ENCODE measurements around the gene SPESP1.

The SPESP1 gene

GRCh38 chr15:68981941-68982340, 51.6 kb downstream of the SPESP1 start:
- no peak overlapping the region for H3K4me3 ChIP-seq (ENCODE audit: low read length)
- H3K9me3 ChIP-seq (ENCODE audit: control insufficient read depth, insufficient read depth, low read length) = no peaks in the 10 kb centered on the region
- H3K27ac ChIP-seq (ENCODE audit: low read length) = no peak overlapping the region
- no peaks in the 10 kb centered on the region for H3K36me3 ChIP-seq (ENCODE audit: control insufficient read depth, insufficient read depth, low read length)
- no peak for DNase-seq (ENCODE audit: low read depth, low spot score)
- H3K27me3 ChIP-seq (ENCODE audit: control insufficient read depth, insufficient read depth, low read length) = no peaks in the 10 kb centered on the region
- no CpG with 5 or more reads among the region's 4 CpGs for WGBS (ENCODE audit: insufficient coverage, insufficient read length)
- H3K4me1 ChIP-seq (ENCODE audit: control insufficient read depth, insufficient read depth, low read length) = no peaks in the 10 kb centered on the region

DNA sequence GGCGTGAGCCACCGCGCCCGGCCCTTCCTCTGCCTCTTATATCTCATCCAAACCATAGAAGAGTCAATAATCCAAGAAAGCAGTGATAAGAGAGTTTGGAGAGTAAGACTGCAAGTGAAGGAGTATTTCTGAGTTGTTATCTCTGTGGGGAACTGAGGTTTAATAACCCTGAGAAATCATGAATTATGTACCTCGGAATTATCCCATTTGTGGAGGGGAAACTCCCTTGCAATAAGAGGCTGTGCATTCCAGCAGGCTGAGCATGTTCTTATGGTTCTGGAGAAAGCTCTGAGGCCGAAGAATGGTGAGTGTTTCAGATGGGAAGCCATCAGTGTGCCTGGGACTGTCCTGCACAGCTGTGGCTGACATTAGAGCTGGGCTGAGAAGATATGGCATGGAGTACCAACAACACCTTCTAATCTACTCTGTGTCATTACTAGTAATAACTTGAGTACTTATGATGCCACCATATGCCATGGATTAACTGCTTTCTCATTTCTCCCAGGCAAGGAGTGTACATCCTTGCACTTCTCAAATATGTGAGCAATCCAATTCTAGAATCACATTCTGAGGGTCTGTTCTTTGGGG, 52.7 kb downstream of the SPESP1 start:
- H3K27ac ChIP-seq (ENCODE audit: low read length) = no peak overlapping the region
- no peak for DNase-seq (ENCODE audit: low read depth, low spot score)
- H3K4me3 ChIP-seq (ENCODE audit: low read length) = no peak overlapping the region
- H3K4me1 ChIP-seq (ENCODE audit: control insufficient read depth, insufficient read depth, low read length) = no peaks in the 10 kb centered on the region
- WGBS (ENCODE audit: insufficient coverage, insufficient read length) = no CpG with 5 or more reads among the region's 6 CpGs
- no peaks in the 10 kb centered on the region for H3K9me3 ChIP-seq (ENCODE audit: control insufficient read depth, insufficient read depth, low read length)
- H3K27me3 ChIP-seq (ENCODE audit: control insufficient read depth, insufficient read depth, low read length) = no peaks in the 10 kb centered on the region
- no peaks in the 10 kb centered on the region for H3K36me3 ChIP-seq (ENCODE audit: control insufficient read depth, insufficient read depth, low read length)

DNA sequence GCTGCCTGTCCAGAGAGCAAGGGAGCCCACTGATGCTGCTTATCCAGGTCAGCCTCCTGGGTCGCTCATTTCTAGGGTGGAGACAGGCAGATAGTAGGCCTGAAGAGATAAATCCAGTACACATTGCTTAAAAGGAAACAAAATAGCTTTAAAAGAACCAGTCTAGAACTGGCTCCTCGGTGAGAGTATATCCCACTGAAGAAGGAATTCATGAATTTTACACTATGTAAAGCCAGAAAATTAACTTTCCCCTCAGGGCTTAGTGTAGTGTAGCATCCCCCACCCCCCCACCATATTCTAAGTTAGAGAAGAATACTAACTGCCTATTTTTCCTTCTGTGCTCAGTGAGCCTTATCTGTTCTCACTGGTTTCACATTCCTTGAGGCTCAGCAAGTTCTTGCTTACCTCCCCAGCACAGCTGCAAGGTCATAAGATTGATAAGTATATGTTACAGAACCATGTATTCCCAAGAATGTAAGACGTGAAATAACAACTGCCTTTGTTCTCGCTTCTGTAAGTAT, 53.7 kb downstream of the SPESP1 start:
- no peak for DNase-seq (ENCODE audit: low read depth, low spot score)
- Histone ChIP-seq H3K4me3 (ENCODE audit: low read length) (no peak overlapping the region), H3K9me3 (ENCODE audit: control insufficient read depth, insufficient read depth, low read length) (no peaks in the 10 kb centered on the region), H3K27me3 (ENCODE audit: control insufficient read depth, insufficient read depth, low read length) (no peaks in the 10 kb centered on the region), H3K36me3 (ENCODE audit: control insufficient read depth, insufficient read depth, low read length) (no peaks in the 10 kb centered on the region), H3K4me1 (ENCODE audit: control insufficient read depth, insufficient read depth, low read length) (no peaks in the 10 kb centered on the region), H3K27ac (ENCODE audit: low read length) (no peak overlapping the region)
- WGBS (ENCODE audit: insufficient coverage, insufficient read length) = no CpG with 5 or more reads among the region's 4 CpGs

- Histone ChIP-seq H3K36me3 (ENCODE audit: control insufficient read depth, insufficient read depth, low read length) (no peaks in the 10 kb centered on the region), H3K27me3 (ENCODE audit: control insufficient read depth, insufficient read depth, low read length) (no peaks in the 10 kb centered on the region), H3K4me3 (ENCODE audit: low read length) (no peak overlapping the region), H3K27ac (ENCODE audit: low read length) (no peak overlapping the region), H3K9me3 (ENCODE audit: control insufficient read depth, insufficient read depth, low read length) (no peaks in the 10 kb centered on the region), H3K4me1 (ENCODE audit: control insufficient read depth, insufficient read depth, low read length) (no peaks in the 10 kb centered on the region)
- no CpG with 5 or more reads among the region's 3 CpGs for WGBS (ENCODE audit: insufficient coverage, insufficient read length)
- no peak for DNase-seq (ENCODE audit: low read depth, low spot score)
Measured at GRCh38 chr15:68984586-68984985, 54.3 kb downstream of the SPESP1 start.

- Histone ChIP-seq H3K9me3 (ENCODE audit: control insufficient read depth, insufficient read depth, low read length) (no peaks in the 10 kb centered on the region), H3K4me1 (ENCODE audit: control insufficient read depth, insufficient read depth, low read length) (peaks cover 2% of the 10 kb centered on the region; the same call in 1 of the 2 replicates), H3K4me3 (ENCODE audit: low read length) (no peak overlapping the region), H3K27ac (ENCODE audit: low read length) (no peak overlapping the region), H3K27me3 (ENCODE audit: control insufficient read depth, insufficient read depth, low read length) (no peaks in the 10 kb centered on the region), H3K36me3 (ENCODE audit: control insufficient read depth, insufficient read depth, low read length) (no peaks in the 10 kb centered on the region)
- no CpG with 5 or more reads among the region's 5 CpGs for WGBS (ENCODE audit: insufficient coverage, insufficient read length)
- no peak for DNase-seq (ENCODE audit: low read depth, low spot score)
Measured at GRCh38 chr15:68985361-68985891, 55.1 kb downstream of the SPESP1 start.

GRCh38 chr15:68986322-68986721, 56.0 kb downstream of the SPESP1 start:
- H3K9me3 ChIP-seq (ENCODE audit: control insufficient read depth, insufficient read depth, low read length) = no peaks in the 10 kb centered on the region
- peaks cover 6% of the 10 kb centered on the region; the same call in 1 of the 2 replicates for H3K4me1 ChIP-seq (ENCODE audit: control insufficient read depth, insufficient read depth, low read length)
- no CpG with 5 or more reads among the region's 5 CpGs for WGBS (ENCODE audit: insufficient coverage, insufficient read length)

DNA sequence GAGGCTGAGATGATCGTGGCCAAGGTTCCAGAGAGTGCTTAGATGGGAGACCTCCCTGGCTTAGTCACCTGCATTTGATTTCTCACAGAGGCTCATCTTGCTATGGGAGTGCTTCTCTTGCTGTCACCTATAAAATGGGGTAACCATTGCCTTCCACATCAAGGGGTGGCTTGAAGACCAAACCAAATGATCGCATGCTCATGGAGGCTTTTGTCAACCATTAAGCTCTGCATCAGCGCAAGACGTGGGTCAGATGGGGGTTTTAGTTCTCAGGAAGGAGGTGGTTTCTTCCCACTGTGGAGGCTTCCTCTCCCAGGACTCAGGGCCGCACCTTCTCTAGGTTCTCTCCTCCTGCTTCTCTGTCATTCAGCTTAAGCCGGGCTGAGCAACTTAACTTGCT, 56.8 kb downstream of the SPESP1 start:
- H3K27me3 ChIP-seq (ENCODE audit: control insufficient read depth, insufficient read depth, low read length) = no peaks in the 10 kb centered on the region
- no CpG with 5 or more reads among the region's 6 CpGs for WGBS (ENCODE audit: insufficient coverage, insufficient read length)
- H3K36me3 ChIP-seq (ENCODE audit: control insufficient read depth, insufficient read depth, low read length) = no peaks in the 10 kb centered on the region

More at GRCh38 chr15:68986322-68986721, 56.0 kb downstream of the SPESP1 start:
- H3K36me3 ChIP-seq (ENCODE audit: control insufficient read depth, insufficient read depth, low read length) = no peaks in the 10 kb centered on the region
- H3K27me3 ChIP-seq (ENCODE audit: control insufficient read depth, insufficient read depth, low read length) = no peaks in the 10 kb centered on the region
- no peak for DNase-seq (ENCODE audit: low read depth, low spot score)
- H3K27ac ChIP-seq (ENCODE audit: low read length) = no peak overlapping the region
- H3K4me3 ChIP-seq (ENCODE audit: low read length) = no peak overlapping the region

GRCh38 chr15:68987676-68988075, 57.4 kb downstream of the SPESP1 start:
- Histone ChIP-seq H3K27ac (ENCODE audit: low read length) (no peak overlapping the region), H3K9me3 (ENCODE audit: control insufficient read depth, insufficient read depth, low read length) (no peaks in the 10 kb centered on the region), H3K4me3 (ENCODE audit: low read length) (no peak overlapping the region), H3K36me3 (ENCODE audit: control insufficient read depth, insufficient read depth, low read length) (no peaks in the 10 kb centered on the region), H3K4me1 (ENCODE audit: control insufficient read depth, insufficient read depth, low read length) (peaks cover 6% of the 10 kb centered on the region; the same call in 1 of the 2 replicates), H3K27me3 (ENCODE audit: control insufficient read depth, insufficient read depth, low read length) (no peaks in the 10 kb centered on the region)
- no CpG with 5 or more reads among the region's 1 CpG for WGBS (ENCODE audit: insufficient coverage, insufficient read length)
- no peak for DNase-seq (ENCODE audit: low read depth, low spot score)

More for the DNA sequence above, 56.8 kb downstream of the SPESP1 start:
- no peak overlapping the region for H3K4me3 ChIP-seq (ENCODE audit: low read length)
- H3K27ac ChIP-seq (ENCODE audit: low read length) = no peak overlapping the region
- no peak for DNase-seq (ENCODE audit: low read depth, low spot score)
- peaks cover 6% of the 10 kb centered on the region; the same call in 1 of the 2 replicates for H3K4me1 ChIP-seq (ENCODE audit: control insufficient read depth, insufficient read depth, low read length)
- no peaks in the 10 kb centered on the region for H3K9me3 ChIP-seq (ENCODE audit: control insufficient read depth, insufficient read depth, low read length)

DNA sequence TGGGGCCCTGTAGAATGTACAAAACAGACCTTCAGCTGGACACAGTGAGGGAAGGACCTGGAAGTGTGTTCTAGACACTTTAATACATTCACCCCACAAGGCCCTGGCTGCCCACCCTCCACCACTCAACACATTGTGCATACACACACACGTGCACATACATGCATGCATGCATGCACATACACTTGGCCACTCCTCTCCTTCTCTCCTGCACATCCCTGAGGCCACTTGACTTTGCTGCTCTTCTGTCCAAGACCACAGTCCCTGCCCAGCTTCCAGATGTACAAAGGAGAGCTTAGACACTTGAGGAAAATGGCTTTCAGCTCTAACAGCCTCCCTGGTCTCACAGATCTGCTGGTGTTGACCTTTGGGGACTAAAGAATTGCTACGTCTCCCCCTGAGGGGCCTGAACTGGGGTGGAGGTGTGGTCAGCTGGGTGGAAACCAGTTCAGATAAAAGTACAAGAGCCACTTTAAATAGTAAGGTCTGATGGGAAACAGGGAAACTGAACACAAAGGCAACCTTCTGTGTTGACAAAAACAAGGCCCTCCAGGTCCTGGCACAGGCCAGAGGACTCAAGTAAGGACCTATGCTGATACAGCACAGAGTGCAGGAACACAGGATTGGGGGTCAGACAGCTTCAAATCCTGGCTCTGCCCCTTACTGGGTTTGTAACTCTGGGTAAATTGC, 59.4 kb downstream of the SPESP1 start:
- Histone ChIP-seq H3K4me3 (ENCODE audit: low read length) (no peak overlapping the region), H3K4me1 (ENCODE audit: control insufficient read depth, insufficient read depth, low read length) (peaks cover 6% of the 10 kb centered on the region; the same call in 1 of the 2 replicates), H3K36me3 (ENCODE audit: control insufficient read depth, insufficient read depth, low read length) (no peaks in the 10 kb centered on the region), H3K9me3 (ENCODE audit: control insufficient read depth, insufficient read depth, low read length) (no peaks in the 10 kb centered on the region), H3K27me3 (ENCODE audit: control insufficient read depth, insufficient read depth, low read length) (no peaks in the 10 kb centered on the region), H3K27ac (ENCODE audit: low read length) (no peak overlapping the region)
- WGBS (ENCODE audit: insufficient coverage, insufficient read length) = no CpG with 5 or more reads among the region's 2 CpGs
- no peak for DNase-seq (ENCODE audit: low read depth, low spot score)

- Histone ChIP-seq H3K9me3 (ENCODE audit: control insufficient read depth, insufficient read depth, low read length) (no peaks in the 10 kb centered on the region), H3K4me1 (ENCODE audit: control insufficient read depth, insufficient read depth, low read length) (peaks cover 7% of the 10 kb centered on the region; the same call in 1 of the 2 replicates), H3K27me3 (ENCODE audit: control insufficient read depth, insufficient read depth, low read length) (no peaks in the 10 kb centered on the region), H3K4me3 (ENCODE audit: low read length) (no peak overlapping the region), H3K27ac (ENCODE audit: low read length) (no peak overlapping the region), H3K36me3 (ENCODE audit: control insufficient read depth, insufficient read depth, low read length) (no peaks in the 10 kb centered on the region)
- WGBS (ENCODE audit: insufficient coverage, insufficient read length) = no CpG with 5 or more reads among the region's 7 CpGs
- DNase-seq (ENCODE audit: low read depth, low spot score) = no peak
Measured at GRCh38 chr15:68990231-68990991, 60.1 kb downstream of the SPESP1 start.
